IPS-20b (cell line): ENCODE measurements around the gene TMEM45A.
"Not testable (repeated sequence)": the region's sequence is repeated elsewhere in the genome, so short reads cannot be mapped to it uniquely, and the experiment has no call there.

Experiments
- H3K27ac ChIP-seq: one replicate; pipeline ENCODE4 v1.5.1; 2013; ENCODE audit warnings: low read length
- H3K27me3 ChIP-seq: 2 replicates; pipeline ENCODE4 v1.6.1; 2013; ENCODE audit warnings: mild to moderate bottlenecking, low read length, inconsistent platforms; ENCODE audit not compliant: insufficient read depth
- H3K36me3 ChIP-seq: 2 replicates; pipeline ENCODE4 v1.6.1; 2013; ENCODE audit warnings: low read depth, mild to moderate bottlenecking, inconsistent platforms, low read length, moderate library complexity; ENCODE audit not compliant: insufficient read depth
- H3K4me1 ChIP-seq: 2 replicates; pipeline ENCODE4 v1.6.1; 2013; ENCODE audit warnings: mild to moderate bottlenecking, control low read depth, inconsistent platforms, low read length, moderate library complexity; ENCODE audit not compliant: insufficient read depth
- H3K4me3 ChIP-seq: 2 replicates; pipeline ENCODE4 v1.5.1; 2013; ENCODE audit warnings: mild to moderate bottlenecking, low read length, inconsistent platforms
- H3K9ac ChIP-seq: 2 replicates; pipeline ENCODE4 v1.6.1; 2013; ENCODE audit warnings: low read depth, mild to moderate bottlenecking, inconsistent platforms, low read length, moderate library complexity
- H3K9me3 ChIP-seq: 2 replicates; pipeline ENCODE4 v1.6.1; 2013; ENCODE audit warnings: mild to moderate bottlenecking, low read depth, low read length, inconsistent platforms; ENCODE audit not compliant: insufficient read depth

Gene TMEM45A

GRCh38 chr3:100537646-100538338 lies 45.4 kb downstream of the TMEM45A start:
- no peaks in the 10 kb centered on the region for H3K36me3 ChIP-seq
- H3K9ac ChIP-seq, result no peak overlapping the region
- no peak overlapping the region for H3K27ac ChIP-seq
- H3K27me3 ChIP-seq, result no peaks in the 10 kb centered on the region
- no peaks in the 10 kb centered on the region for H3K9me3 ChIP-seq
- H3K4me3 ChIP-seq, result no peak overlapping the region
- no peaks in the 10 kb centered on the region for H3K4me1 ChIP-seq

GRCh38 chr3:100538339-100538706 lies 45.9 kb downstream of the TMEM45A start:
- H3K27me3 ChIP-seq, result no peaks in the 10 kb centered on the region
- H3K9ac ChIP-seq, result no peak overlapping the region
- H3K36me3 ChIP-seq, result no peaks in the 10 kb centered on the region
- no peak overlapping the region for H3K27ac ChIP-seq
- no peaks in the 10 kb centered on the region for H3K9me3 ChIP-seq
- no peak overlapping the region for H3K4me3 ChIP-seq
- H3K4me1 ChIP-seq, result no peaks in the 10 kb centered on the region

- H3K4me3 ChIP-seq, result no peak overlapping the region
- H3K4me1 ChIP-seq, result no peaks in the 10 kb centered on the region
- no peaks in the 10 kb centered on the region for H3K36me3 ChIP-seq
- no peak overlapping the region for H3K9ac ChIP-seq
- no peaks in the 10 kb centered on the region for H3K9me3 ChIP-seq
- no peak overlapping the region for H3K27ac ChIP-seq
- no peaks in the 10 kb centered on the region for H3K27me3 ChIP-seq
Measured at GRCh38 chr3:100540791-100541334, 48.4 kb downstream of the TMEM45A start.

- H3K9ac ChIP-seq, H3K9me3 ChIP-seq, H3K4me1 ChIP-seq, H3K36me3 ChIP-seq, H3K27ac ChIP-seq, H3K4me3 ChIP-seq, H3K27me3 ChIP-seq: not testable (repeated sequence)
Measured at GRCh38 chr3:100541428-100541827, 49.0 kb downstream of the TMEM45A start.

- Histone ChIP-seq H3K36me3 (no peaks in the 10 kb centered on the region), H3K27ac (no peak overlapping the region), H3K9ac (no peak overlapping the region), H3K4me1 (no peaks in the 10 kb centered on the region), H3K27me3 (no peaks in the 10 kb centered on the region), H3K4me3 (no peak overlapping the region), H3K9me3 (no peaks in the 10 kb centered on the region)
Measured at GRCh38 chr3:100545371-100545770, 53.0 kb downstream of the TMEM45A start.

- H3K27ac ChIP-seq, result no peak overlapping the region
- H3K4me3 ChIP-seq, result no peak overlapping the region
- H3K4me1 ChIP-seq, result no peaks in the 10 kb centered on the region
- H3K36me3 ChIP-seq, result no peaks in the 10 kb centered on the region
- H3K9me3 ChIP-seq, result no peaks in the 10 kb centered on the region
- H3K9ac ChIP-seq, result no peak overlapping the region
- H3K27me3 ChIP-seq, result no peaks in the 10 kb centered on the region
Measured at GRCh38 chr3:100546020-100546744, 53.8 kb downstream of the TMEM45A start.

GRCh38 chr3:100548053-100548452 lies 55.6 kb downstream of the TMEM45A start:
- Histone ChIP-seq H3K27ac (no peak overlapping the region), H3K4me3 (no peak overlapping the region), H3K9ac (no peak overlapping the region), H3K9me3 (no peaks in the 10 kb centered on the region), H3K36me3 (no peaks in the 10 kb centered on the region), H3K4me1 (no peaks in the 10 kb centered on the region), H3K27me3 (no peaks in the 10 kb centered on the region)

GRCh38 chr3:100553618-100554372 lies 61.4 kb downstream of the TMEM45A start:
- H3K4me1 ChIP-seq, result no peaks in the 10 kb centered on the region
- no peaks in the 10 kb centered on the region for H3K36me3 ChIP-seq
- H3K4me3 ChIP-seq, result no peak overlapping the region
- no peak overlapping the region for H3K9ac ChIP-seq
- no peaks in the 10 kb centered on the region for H3K27me3 ChIP-seq
- no peaks in the 10 kb centered on the region for H3K9me3 ChIP-seq
- no peak overlapping the region for H3K27ac ChIP-seq

- Histone ChIP-seq H3K27me3 (no peaks in the 10 kb centered on the region), H3K27ac (no peak overlapping the region), H3K4me1 (no peaks in the 10 kb centered on the region), H3K4me3 (no peak overlapping the region), H3K36me3 (no peaks in the 10 kb centered on the region), H3K9ac (no peak overlapping the region), H3K9me3 (no peaks in the 10 kb centered on the region)
Measured at GRCh38 chr3:100554373-100554676, 61.9 kb downstream of the TMEM45A start.

- no peaks in the 10 kb centered on the region for H3K9me3 ChIP-seq
- H3K9ac ChIP-seq, result no peak overlapping the region
- H3K36me3 ChIP-seq, result no peaks in the 10 kb centered on the region
- no peaks in the 10 kb centered on the region for H3K27me3 ChIP-seq
- no peak overlapping the region for H3K4me3 ChIP-seq
- H3K27ac ChIP-seq, result no peak overlapping the region
- peaks cover 10% of the 10 kb centered on the region; the same call in 1 of the 2 replicates for H3K4me1 ChIP-seq
Measured at GRCh38 chr3:100556673-100557310, 64.4 kb downstream of the TMEM45A start.

- H3K27ac ChIP-seq, result no peak overlapping the region
- no peaks in the 10 kb centered on the region for H3K9me3 ChIP-seq
- H3K4me3 ChIP-seq, result no peak overlapping the region
- no peaks in the 10 kb centered on the region for H3K27me3 ChIP-seq
- no peaks in the 10 kb centered on the region for H3K36me3 ChIP-seq
- peaks cover 23% of the 10 kb centered on the region; the same call in 1 of the 2 replicates for H3K4me1 ChIP-seq
- no peak overlapping the region for H3K9ac ChIP-seq
Measured at GRCh38 chr3:100558233-100558632, 65.8 kb downstream of the TMEM45A start.
